Erythroblast (primary cell): ENCODE measurements around the gene FOXJ3.

Source experiments
- GATA1 ChIP-seq: IDR thresholded peaks from 2 replicates; pipeline ENCODE4 v1.6.1; 2011; ENCODE audit warnings: low read depth, mild to moderate bottlenecking, control low read depth, low read length, moderate library complexity
- POLR2A ChIP-seq: IDR thresholded peaks from 2 replicates; pipeline ENCODE4 v1.6.1; 2011; ENCODE audit warnings: mild to moderate bottlenecking, low read length

- TF ChIP-seq POLR2A = no peak
- TF ChIP-seq GATA1 = no peak
Measured at GRCh38 chr1:42330215-42330614, 4.8 kb downstream of the FOXJ3 start.
